Choroid plexus epithelial cell (primary cell): ENCODE results near the gene SLC17A6.

ENCODE experiments used
- DNase-seq: peaks from one replicate; pipeline ENCODE4 v3.0.0-alpha.2; 2010; ENCODE audit warnings: low read depth
- H3K4me3 ChIP-seq: 2 replicates; pipeline ENCODE4 v1.5.1; 2011; ENCODE audit warnings: low read depth, mild to moderate bottlenecking, control low read depth, low read length, moderate library complexity
- TF ChIP-seq, protein P1 (sequence below): conservative IDR thresholded peaks from 2 replicates; pipeline ENCODE4 v1.5.1; 2011; ENCODE audit warnings: low read depth, mild to moderate bottlenecking, control low read depth, inconsistent platforms, low read length, moderate library complexity

Gene SLC17A6

GRCh38 chr11:22340235-22340634 is 2.1 kb downstream of the SLC17A6 start:
- TF ChIP-seq, protein P1, sequence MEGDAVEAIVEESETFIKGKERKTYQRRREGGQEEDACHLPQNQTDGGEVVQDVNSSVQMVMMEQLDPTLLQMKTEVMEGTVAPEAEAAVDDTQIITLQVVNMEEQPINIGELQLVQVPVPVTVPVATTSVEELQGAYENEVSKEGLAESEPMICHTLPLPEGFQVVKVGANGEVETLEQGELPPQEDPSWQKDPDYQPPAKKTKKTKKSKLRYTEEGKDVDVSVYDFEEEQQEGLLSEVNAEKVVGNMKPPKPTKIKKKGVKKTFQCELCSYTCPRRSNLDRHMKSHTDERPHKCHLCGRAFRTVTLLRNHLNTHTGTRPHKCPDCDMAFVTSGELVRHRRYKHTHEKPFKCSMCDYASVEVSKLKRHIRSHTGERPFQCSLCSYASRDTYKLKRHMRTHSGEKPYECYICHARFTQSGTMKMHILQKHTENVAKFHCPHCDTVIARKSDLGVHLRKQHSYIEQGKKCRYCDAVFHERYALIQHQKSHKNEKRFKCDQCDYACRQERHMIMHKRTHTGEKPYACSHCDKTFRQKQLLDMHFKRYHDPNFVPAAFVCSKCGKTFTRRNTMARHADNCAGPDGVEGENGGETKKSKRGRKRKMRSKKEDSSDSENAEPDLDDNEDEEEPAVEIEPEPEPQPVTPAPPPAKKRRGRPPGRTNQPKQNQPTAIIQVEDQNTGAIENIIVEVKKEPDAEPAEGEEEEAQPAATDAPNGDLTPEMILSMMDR: no peak
- H3K4me3 ChIP-seq: no peak overlapping the region
- DNase-seq: no peak

- DNase-seq: no peak
- no peak overlapping the region for H3K4me3 ChIP-seq
- TF ChIP-seq, protein P1: no peak
These were observed 2.8 kb downstream of the SLC17A6 start for GRCh38 chr11:22340701-22341587.

DNA sequence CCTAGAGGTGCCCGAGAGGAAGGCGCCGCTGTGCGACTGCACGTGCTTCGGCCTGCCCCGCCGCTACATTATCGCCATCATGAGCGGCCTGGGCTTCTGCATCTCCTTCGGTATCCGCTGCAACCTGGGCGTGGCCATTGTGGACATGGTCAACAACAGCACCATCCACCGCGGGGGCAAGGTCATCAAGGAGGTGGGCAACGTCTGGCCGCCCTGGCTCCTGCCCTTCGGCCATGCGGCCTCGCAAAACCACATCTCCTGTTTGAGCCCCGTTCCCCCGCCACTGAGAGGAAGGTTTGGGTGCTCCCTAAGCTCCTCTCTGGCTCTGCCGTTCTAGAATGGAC is 3.4 kb downstream of the SLC17A6 start:
- TF ChIP-seq, protein P1: no peak
- H3K4me3 ChIP-seq: no peak overlapping the region
- no peak for DNase-seq

- TF ChIP-seq, protein P1: no peak
- no peak for DNase-seq
These were observed 4.2 kb downstream of the SLC17A6 start for GRCh38 chr11:22342211-22343031.

GRCh38 chr11:22343032-22343324 is 4.8 kb downstream of the SLC17A6 start:
- no peak overlapping the region for H3K4me3 ChIP-seq
- TF ChIP-seq, protein P1: no peak
- no peak for DNase-seq

More at GRCh38 chr11:22342211-22343031, 4.2 kb downstream of the SLC17A6 start:
- no peak overlapping the region for H3K4me3 ChIP-seq

DNA sequence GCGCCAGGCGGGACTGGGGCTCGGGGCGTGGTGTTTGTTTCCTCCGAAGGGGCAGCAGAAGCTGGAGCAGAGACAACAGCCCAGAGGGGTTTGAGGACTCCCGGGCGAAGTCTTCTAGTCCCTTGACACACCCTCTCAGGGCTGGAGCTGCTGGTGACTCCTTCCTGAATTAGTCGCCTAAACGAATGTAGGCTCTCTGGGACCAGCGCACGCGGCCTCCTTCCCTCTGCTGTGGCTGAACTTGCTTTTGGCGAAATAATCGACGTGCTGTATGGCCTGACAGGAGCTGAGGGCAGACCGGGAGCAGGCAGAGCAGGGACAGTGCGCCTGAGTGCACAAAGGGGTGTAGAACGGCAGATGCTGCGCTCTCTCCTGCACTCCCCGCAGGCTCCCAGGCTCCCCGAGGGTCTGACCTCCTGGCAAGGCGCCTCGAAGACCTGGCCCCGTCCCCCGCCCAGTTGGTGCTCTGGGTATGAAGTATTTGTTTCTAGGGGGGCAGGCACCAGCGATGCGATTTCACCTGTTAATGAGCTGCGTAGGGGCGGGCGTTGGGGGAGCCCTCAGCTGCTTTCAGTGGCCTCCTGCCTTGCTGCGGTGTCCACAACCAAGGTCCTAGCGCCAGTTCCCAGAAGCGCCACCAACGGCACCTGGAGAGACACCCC is 5.3 kb downstream of the SLC17A6 start:
- DNase-seq: no peak
- H3K4me3 ChIP-seq: no peak overlapping the region
- TF ChIP-seq, protein P1: no peak
